Cortex of kidney (tissue), 1 donor: ENCODE results near the gene OR5L2.
"Not testable (repeated sequence)": the region's sequence is repeated elsewhere in the genome, so short reads cannot be mapped to it uniquely, and the experiment has no call there.

Experiments used
- DNase-seq: peaks from one replicate; lab custom pipeline; 2025; lab: John Stamatoyannopoulos, UW

The OR5L2 gene

DNA sequence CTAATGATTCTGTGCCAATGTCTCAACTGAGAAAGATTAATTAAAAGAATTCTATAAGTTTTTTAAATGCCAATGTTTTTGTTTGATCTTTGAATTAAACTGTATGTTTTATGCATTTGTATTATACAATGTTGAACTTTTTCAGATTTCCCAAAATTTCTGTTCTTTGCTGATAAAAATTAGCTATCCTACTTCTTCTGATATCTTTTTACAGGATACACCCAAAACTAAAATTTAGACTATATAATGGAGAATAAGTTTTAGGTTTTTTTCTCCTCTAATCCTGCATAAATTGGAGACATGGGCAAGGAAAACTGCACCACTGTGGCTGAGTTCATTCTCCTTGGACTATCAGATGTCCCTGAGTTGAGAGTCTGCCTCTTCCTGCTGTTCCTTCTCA is at the start of gene OR5L2:
OR5L2 (plus strand) TSS at position 301 of the 400 bp plus-strand sequence; CDS start at position 301, 0 bp downstream.
- DNase-seq = no peak

DNA sequence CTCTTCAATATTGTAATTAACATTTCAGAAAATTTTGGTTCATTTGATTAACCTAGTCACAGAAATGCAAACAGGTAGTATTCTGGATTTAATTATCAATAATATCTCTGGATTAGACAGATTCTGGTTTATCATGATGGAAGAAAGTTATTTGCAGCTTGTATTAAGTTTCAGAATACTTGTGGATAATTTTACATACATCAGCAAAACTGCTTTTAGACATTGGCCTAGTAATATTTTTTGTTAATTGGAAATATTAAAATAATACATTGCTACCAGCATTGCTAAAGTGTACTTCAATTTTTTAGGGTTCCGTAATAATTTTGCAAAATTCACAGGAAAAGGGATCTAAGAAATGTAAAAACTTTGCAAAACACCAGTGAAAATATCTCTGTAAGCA is 35.4 kb upstream of the OR5L2 start:
- DNase-seq = no peak

DNA sequence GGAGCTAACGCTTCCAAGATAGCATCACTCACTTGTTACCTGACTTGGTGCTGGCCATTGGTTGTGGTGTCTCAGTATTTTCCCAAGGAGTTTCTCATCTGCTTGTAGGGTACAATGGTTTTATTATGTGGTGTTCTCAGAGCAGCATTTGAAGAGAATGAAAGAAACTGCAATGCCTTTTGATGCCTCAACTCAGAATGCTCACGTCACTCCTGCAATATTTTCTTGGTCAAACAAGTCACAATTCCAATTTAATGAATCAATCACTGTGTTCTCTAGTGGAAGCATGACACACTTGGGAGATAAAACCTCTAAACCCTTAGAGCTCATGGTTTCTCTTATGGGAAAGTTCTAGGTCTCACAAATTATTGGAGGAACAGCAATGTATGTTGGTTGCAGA is 33.7 kb upstream of the OR5L2 start:
- DNase-seq = no peak

DNA sequence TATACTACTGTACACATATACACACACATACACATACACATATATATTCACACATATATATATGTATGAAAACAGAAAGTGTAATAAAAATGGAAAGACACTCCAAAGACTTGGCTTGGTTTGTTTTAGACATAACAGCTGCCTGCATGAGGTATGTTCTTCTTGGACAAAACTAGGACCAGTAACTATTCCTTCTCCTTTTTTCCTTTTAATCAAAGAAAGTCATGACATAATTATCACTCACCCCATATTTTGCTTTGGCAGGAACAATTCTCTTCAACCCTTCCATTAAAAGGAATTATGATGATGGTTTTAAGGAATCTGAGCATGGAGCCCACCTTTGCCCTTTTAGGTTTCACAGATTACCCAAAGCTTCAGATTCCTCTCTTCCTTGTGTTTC is 31.8 kb upstream of the OR5L2 start, which contains the start of gene OR5D14:
OR5D14 (plus strand) TSS at position 301 of the 400 bp plus-strand sequence; CDS start at position 301, 0 bp downstream.
- DNase-seq = no peak

DNA sequence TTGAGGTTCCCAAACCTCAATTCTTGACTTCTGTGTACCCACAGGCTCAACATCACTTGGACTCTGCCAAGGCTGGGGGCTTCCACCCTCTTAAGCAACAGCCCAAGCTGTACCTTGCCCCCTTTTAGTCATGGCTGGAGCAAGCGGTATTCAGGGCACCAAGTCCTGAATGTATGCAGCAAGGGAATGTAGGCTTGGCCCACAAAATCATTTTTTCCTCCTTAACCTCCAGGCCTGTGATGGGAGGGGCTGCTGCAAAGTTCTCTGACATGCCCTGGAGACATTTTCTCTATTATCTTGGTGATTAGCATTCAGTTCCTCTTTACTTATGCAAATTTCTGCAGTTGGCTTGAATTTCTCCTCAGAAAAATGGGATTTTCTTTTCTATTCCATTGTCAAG is 20.8 kb upstream of the OR5L2 start:
- DNase-seq = no peak

DNA sequence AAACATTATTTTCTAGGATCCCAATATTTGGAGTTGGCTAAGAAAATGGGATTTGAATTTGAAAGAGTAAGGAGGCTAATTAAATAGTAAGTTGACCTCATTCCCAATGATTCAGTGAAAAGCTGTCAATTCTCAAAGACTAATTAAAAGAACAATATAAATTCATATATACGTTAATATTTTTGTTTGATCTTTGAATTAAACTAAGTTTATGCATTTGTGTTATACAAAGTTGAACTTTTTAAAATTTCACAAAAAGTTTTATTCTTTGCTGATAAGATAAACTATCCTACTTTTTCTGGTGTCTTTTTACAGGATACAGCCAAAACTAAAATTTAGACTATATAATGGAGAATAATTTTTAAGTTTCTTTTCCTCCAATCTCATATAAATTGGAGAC is 16.0 kb upstream of the OR5L2 start, which contains the start of gene OR5L1:
OR5L1 (plus strand) TSS at position 301 of the 400 bp plus-strand sequence. CDS start 100 bp downstream, outside the sequence.
- DNase-seq = no peak

DNA sequence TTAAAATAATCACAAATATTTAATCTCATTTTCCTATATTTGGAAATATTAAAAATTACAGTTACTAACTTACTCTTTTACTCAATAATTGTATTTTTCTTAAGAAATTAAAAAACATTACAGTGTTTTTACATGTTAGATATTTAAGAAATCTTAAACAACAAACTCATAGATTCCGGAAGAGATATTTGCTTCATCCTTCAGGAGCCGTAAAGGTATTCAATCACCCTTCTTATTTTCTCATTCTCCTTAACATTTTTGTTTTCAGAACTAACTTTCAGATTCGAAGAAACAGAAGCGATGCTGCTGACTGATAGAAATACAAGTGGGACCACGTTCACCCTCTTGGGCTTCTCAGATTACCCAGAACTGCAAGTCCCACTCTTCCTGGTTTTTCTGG is 7.7 kb upstream of the OR5L2 start, which contains the start of gene OR5D18:
OR5D18 (plus strand) TSS at position 301 of the 400 bp plus-strand sequence; CDS start at position 301, 0 bp downstream.
- no peak for DNase-seq

DNA sequence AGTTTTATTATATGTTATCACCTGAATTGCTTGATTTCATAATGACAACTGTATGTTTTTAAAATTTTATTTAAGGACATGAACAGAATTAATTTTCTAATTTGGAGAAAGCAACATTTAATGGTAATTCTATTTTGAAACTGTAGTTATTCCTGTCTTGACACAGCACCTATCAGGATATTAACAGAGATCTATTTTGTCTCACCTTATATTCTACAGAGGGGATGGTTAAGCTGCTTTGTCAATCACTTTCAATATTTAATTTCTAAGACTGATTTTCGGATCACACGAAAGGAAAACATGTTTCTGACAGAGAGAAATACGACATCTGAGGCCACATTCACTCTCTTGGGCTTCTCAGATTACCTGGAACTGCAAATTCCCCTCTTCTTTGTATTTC is 11.4 kb downstream of the OR5L2 start, which contains the start of gene OR5D16:
OR5D16 (plus strand) TSS at position 301 of the 400 bp plus-strand sequence; CDS start at position 301, 0 bp downstream.
- no peak for DNase-seq

DNA sequence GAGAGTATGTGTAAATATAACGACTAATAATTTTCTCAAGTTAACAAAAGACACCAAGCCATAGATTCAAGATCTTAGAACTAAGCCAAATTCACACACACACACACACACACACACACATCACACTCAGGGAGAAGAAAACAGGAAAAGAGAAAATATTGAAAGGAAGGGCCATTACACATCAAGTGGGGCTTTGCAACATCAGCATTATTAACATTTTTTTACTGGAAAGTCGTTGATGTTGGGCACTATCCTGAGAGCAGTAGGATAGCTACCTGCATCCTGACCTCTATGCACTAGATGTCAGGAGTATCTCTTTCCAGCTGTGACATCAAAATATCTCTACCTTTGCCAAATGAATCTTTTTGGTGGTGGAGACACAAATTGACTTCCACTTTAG is 20.4 kb downstream of the OR5L2 start:
- DNase-seq = no peak

DNA sequence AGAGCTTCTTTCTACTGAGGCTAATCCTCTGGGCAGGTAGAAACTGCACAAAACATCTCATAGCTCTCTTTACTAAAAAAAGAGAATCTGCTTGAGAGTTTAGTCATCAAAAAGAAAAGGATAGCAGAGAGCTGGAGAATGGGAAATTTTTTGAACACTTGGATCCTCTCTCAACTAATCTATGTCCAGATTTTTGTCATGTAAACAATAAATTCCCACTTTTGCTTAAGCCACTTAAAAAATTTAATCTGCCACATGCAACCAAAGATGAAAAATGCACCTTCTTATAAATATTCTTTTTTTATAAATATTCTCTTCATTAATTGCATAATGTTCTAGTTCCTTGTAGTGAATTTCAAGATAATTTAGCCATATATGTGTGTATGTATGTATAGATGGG is 22.0 kb downstream of the OR5L2 start:
- DNase-seq = no peak

DNA sequence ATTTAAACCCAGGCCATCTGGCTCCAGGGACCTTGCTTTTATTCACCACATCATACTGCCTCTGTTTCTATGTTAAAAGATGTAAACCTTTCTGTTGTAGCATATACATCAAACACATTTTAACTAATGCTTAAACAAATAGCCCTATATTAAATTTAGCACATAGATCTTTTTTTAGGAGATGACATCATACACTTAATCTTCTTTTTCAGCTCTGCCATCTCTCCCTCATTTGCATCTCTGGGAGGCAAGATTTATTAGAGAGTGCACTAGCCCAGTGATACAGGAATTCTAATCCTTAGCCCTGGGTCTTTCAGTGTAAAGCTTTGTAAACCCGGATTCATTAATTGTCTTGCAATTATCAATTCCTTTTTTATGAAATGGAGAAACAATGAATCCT is 25.1 kb downstream of the OR5L2 start:
- DNase-seq = no peak

DNA sequence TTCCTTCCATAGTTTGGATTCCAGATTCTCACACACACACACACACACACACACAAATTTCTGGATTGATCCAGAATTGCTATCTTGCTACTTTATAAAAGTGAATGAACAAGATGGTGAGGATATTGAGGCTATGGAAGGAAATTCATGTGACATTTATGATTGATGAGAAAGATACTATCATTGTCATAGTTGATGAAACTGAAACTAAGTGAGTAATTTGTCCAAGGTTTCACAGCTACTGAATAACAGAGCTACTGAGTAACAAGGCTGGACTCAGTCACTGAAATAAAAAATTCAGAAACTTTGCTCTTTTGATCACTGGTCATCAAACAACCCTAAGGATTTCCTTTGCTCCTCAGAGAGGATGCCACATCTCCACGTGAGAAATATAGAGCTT is 27.7 kb downstream of the OR5L2 start:
- DNase-seq = no peak

DNA sequence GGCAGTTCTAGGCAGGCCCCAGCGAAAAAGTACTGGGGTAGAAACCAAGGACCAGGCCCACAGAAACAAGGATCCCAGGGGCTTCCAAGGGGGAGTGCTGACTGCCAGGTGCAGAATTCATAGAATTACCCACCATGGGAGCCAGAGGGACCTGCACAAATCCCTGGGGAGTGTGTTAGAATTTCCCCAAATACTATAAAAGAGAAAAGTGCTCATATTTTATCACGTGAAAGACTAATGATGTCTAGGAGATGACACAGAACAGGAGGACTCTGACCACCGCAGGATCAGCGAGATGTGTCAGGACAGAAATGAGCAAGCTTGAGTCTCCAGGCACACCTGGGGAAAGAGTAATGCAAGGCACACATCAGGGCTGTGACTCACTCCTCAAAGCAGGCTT is 40.3 kb downstream of the OR5L2 start:
- not testable (repeated sequence) for DNase-seq

DNA sequence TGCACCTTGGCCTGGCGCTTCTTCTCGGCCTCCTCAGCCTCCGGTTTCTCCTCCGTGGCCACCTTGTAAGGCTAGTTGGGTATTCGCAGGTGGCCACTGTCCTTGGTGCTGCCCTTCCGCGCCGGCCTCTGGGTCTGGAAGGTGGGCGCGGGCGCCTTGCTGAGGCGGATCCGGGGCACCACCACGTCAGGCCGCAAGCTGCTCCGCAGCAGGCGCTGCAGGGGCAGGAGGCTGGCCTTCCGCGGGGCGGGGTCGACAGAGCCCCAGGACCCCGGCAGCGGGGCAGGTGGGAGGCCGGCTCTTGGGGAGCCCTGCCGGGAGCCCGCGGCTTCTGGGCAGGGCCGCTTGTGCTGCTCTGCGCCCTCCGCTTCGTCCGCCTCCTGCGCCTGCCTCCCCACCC is 45.7 kb downstream of the OR5L2 start:
- not testable (repeated sequence) for DNase-seq

DNA sequence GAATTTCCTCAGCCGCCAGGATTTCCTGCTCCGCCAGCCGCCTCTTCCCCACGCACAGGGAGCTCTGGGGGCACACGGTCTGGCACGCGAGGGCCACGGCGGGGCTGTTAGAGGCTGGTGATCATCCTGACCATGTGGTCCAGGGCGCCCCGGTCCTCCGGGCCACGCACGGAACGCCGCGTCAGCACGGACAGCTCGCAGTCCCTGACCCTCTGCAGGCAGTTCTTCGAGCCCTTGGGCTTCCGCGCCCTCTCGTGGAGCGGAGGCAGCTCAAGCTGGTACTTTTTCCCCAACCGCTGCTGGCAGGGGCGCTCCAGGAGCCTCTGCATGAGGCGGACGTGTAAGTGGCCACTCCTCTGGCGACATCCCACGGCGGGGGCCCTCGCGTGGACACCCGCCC is 46.1 kb downstream of the OR5L2 start:
- not testable (repeated sequence) for DNase-seq
